GM19240 (cell line): ENCODE results near the gene ZNF557.
A peak's percentile ranks its signal among the peaks of the same experiment; 100 is the strongest.

ENCODE experiments used
- DNase-seq: peaks from one replicate; pipeline ENCODE4 v3.0.0; 2011; ENCODE audit warnings: low spot score; ENCODE audit not compliant: insufficient read length

ZNF557 gene

GRCh38 chr19:7074705-7075282, 5.3 kb downstream of the ZNF557 start:
- no peak for DNase-seq

- DNase-seq: no peak
These were observed 6.6 kb downstream of the ZNF557 start for GRCh38 chr19:7076151-7076550.

DNA sequence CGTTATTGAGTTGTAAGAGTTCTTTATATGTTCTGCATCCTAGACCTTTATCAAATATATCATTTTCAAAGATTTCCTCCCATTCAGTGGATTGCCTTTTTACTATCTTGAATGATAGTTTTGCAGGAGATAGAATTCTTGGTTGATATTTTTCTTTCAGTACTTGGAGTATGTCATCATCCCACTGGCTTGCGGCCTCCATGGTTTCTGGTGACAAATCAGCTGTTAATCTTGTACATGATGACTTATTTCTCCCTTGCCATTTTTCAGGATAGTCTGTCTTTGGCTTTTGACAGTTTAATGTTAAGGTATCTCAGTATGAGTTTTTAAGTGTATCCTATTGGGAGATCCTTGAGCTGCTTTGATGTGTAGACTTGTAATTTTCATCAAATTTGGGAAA, 8.5 kb downstream of the ZNF557 start:
- no peak for DNase-seq

- DNase-seq: no peak
These were observed 13.8 kb downstream of the ZNF557 start for GRCh38 chr19:7083076-7083956.

GRCh38 chr19:7088999-7089398, 19.5 kb downstream of the ZNF557 start:
- no peak for DNase-seq

DNA sequence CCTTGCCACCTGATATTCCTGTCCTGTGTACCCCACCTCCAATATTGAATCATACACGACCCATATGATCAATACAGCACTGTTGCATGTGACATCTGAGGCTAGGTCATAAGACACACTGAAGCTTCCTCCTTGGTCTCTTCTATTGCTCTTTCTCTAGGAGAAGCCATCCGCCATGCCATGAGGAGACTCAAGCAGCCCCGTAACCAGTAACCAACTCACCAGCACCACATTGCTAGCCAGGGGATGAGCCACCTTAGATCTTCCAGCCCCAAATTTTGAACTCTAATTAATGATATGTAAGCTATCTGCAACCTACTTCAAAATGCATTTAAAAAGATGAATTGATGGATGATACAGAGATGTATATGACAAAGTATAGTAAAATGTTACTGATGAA, 28.6 kb downstream of the ZNF557 start:
- DNase-seq: no peak

DNA sequence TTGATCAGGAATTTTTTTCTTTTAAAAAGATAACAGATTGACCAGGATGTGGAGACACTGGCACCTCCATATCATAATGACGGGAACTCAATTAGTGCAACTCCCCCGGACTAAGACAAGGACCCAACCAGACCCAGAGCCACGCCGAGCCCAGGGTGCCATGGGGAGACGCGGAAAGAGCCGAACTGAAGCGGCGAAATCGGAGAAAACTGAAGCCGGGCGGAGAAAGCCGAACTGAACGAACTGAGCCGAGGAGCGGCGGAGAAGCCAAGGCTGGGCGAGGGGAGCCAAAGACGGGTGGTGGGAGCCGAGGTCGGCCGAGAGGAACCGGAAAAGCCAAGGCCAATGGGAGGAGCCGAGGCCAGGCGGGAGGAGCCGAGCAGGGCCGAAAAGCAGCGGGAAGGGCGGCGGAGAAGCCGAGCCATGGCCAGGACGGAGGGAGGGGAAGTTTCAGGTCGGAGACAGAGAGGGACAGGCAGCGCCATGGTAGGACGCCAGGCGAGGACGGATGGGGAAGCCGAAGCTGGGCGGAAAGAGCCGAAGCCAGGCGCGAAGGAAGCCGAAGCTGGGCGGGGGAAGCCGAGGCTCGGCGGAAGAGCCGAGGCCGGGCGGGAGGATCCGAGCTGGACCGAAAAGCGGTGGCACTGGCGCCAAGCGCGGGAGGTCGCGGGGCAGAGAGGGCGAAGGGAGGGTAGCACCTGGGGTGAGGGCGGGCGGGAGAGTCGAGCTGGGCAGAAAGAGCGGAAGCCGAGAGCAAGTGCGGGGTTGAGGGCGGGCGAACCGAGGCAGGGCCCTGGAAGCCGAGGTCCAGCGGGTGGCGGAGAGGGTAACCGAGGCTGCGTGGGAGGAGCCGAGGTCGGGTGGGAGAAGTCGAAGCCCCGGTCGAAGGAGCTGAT, 29.4 kb downstream of the ZNF557 start:
- DNase-seq: peak; percentile 77

GRCh38 chr19:7099597-7099921, 30.1 kb downstream of the ZNF557 start:
- no peak for DNase-seq

DNA sequence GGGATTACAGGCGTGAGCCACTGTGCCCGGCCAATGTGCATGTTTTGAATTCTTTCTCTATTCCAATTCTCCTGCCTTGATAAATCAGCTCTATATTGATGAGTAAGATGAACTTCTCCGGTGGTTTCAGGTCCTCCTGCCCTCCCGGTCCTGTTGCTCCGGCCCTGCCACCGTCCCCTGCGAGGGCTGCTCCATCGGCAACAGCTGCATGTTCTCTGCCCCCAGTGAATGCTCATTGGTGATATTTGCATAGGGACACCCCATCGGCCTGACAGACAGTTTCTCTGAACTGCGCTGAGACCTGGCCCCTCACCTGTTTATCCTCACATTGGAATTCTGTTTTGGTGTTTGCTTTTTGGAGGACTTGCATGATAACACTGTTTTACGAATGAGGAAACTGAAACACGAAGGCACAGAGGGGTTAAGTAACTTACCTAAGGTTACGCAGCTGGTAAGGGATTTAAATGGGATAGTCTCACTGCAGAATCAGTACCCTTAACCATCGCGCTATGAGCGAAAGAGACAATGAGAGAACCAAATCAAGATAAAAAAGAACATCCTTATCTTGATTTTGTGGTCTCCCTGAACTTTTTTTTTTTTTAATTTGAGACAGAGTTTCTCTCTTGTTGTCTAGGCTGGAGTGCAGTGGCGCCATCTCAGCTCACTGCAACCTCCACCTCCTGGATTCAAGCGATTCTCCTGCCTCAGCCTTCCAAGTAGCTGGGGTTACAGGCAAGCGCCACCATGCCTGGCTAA, 32.2 kb downstream of the ZNF557 start:
- no peak for DNase-seq

- no peak for DNase-seq
These were observed 35.4 kb downstream of the ZNF557 start for GRCh38 chr19:7104747-7105447.

- DNase-seq: no peak
These were observed 37.5 kb downstream of the ZNF557 start for GRCh38 chr19:7106711-7107657.

GRCh38 chr19:7109678-7110289, 40.3 kb downstream of the ZNF557 start:
- no peak for DNase-seq

- no peak for DNase-seq
These were observed 43.2 kb downstream of the ZNF557 start for GRCh38 chr19:7112675-7113074.

GRCh38 chr19:7113233-7113632, 43.7 kb downstream of the ZNF557 start:
- no peak for DNase-seq

GRCh38 chr19:7115721-7116120, 46.2 kb downstream of the ZNF557 start:
- no peak for DNase-seq

DNA sequence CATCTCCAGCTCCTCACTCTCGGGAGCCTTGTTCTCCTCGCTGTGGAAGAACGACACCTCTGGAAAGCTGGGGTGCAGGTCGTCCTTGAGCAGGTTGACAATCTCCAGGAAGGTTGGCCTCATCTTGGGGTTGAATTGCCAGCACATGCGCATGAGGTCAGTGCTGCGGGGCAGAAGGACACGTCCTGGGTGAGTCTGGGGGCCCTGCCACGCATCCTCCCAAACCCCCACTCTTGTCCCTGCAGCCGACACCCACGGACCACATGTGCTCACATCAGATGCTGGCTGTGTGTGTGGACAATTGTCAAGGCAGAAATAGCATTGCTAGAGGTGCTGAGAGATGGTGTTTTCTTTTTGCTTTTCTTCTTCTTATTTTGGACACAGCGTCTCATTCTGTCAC, 47.7 kb downstream of the ZNF557 start:
- DNase-seq: no peak

GRCh38 chr19:7119582-7119981, 50.1 kb downstream of the ZNF557 start:
- no peak for DNase-seq

DNA sequence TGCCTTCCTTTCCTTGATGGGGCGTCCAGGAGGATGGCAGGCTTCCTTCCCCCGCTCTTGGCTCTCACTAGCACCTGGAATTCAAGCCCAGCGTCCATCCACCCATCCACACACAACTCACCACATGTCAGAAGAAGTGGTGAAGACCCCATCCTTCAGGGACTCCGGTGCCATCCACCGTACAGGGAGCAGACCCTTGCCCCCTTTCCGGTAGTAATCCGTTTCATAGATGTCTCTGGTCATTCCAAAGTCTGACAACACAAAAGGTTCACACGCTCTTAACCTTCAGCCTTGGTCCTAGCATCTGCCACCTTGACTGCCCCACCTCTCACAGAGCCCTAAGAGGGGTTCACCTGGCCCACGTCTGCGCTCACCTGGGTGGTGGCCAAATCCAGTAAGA, 51.0 kb downstream of the ZNF557 start:
- DNase-seq: no peak

- no peak for DNase-seq
These were observed 53.2 kb downstream of the ZNF557 start for GRCh38 chr19:7122701-7123100.
